K562 (cell line): Measurements from ENCODE around the gene GPR108. TPM values are rescaled to one million over a fixed set of nuclear protein-coding genes. Genes with fewer than 3 reads are reported as not detected.
A peak's percentile ranks its signal among the peaks of the same experiment; 100 is the strongest.

Experiments
- ARID1B ChIP-seq: fragments of 450-650 bp; IDR thresholded peaks from 2 replicates; pipeline ENCODE4 v1.6.1; 2016; ENCODE audit warnings: antibody characterized with exemption, mild to moderate bottlenecking, inconsistent platforms
- ASH1L ChIP-seq: fragments of 450-650 bp; IDR thresholded peaks from 2 replicates; pipeline ENCODE4 v1.6.1; 2018; ENCODE audit warnings: borderline replicate concordance, mild to moderate bottlenecking, low read depth; ENCODE audit not compliant: partially characterized antibody
- CHD4 ChIP-seq: fragments of 200-600 bp; sonication (generic); IDR thresholded peaks from 3 replicates; pipeline ENCODE4 v1.6.1; 2012; ENCODE audit warnings: low read depth, mild to moderate bottlenecking, mixed read lengths, low read length, inconsistent platforms; ENCODE audit not compliant: insufficient read depth, insufficient replicate concordance, poor library complexity, severe bottlenecking
- DPF2 ChIP-seq: fragments of 450-650 bp; IDR thresholded peaks from 2 replicates; pipeline ENCODE4 v1.6.1; 2016
- EHMT2 ChIP-seq: fragments of 450-650 bp; IDR thresholded peaks from 2 replicates; pipeline ENCODE4 v1.6.1; 2018; ENCODE audit warnings: antibody characterized with exemption
- HDAC8 ChIP-seq: fragments of 450-650 bp; IDR thresholded peaks from 2 replicates; pipeline ENCODE4 v1.6.1; 2016; ENCODE audit warnings: mild to moderate bottlenecking, missing genetic modification characterization, moderate library complexity, missing compliant biosample characterization
- HLTF ChIP-seq: fragments of 450-650 bp; IDR thresholded peaks from 2 replicates; pipeline ENCODE4 v1.6.1; 2016
- HOXB6 ChIP-seq: fragments of 250-450 bp; sonication (Bioruptor Pico); IDR thresholded peaks from 2 replicates; pipeline ENCODE4 v1.5.1; 2022; ENCODE audit warnings: mild to moderate bottlenecking, borderline replicate concordance
- NFIC ChIP-seq: fragments of 450-650 bp; IDR thresholded peaks from 2 replicates; pipeline ENCODE4 v1.6.1; 2017; ENCODE audit warnings: mild to moderate bottlenecking, inconsistent platforms
- PURB ChIP-seq: sonication (generic); formaldehyde crosslinking; IDR thresholded peaks from 2 replicates; pipeline ENCODE4 v1.9.0; 2021; ENCODE audit warnings: low read depth, mild to moderate bottlenecking, missing genetic modification reagents
- SIN3B ChIP-seq: fragments of 450-650 bp; IDR thresholded peaks from 2 replicates; pipeline ENCODE4 v1.6.1; 2017; ENCODE audit warnings: low read depth, mild to moderate bottlenecking, moderate library complexity
- SPI1 ChIP-seq: IDR thresholded peaks from 2 replicates; pipeline ENCODE4 v1.6.1; 2011; ENCODE audit warnings: low read depth, low read length, control low read depth, borderline replicate concordance
- TBL1XR1 ChIP-seq, 2 experiments: IDR thresholded peaks; 2 replicates each; pipeline ENCODE4 v1.6.1; 2012; ENCODE audit warnings: improper control_type of control experiment in 2 of 2, low read length in 2 of 2, mild to moderate bottlenecking in 1 of 2
- TCF7L2 ChIP-seq: fragments of 150-350 bp; IDR thresholded peaks from 2 replicates; pipeline ENCODE4 v1.6.1; 2016; ENCODE audit warnings: low read depth, mild to moderate bottlenecking, low read length, moderate library complexity
- ZNF121 ChIP-seq: sonication (generic); formaldehyde crosslinking; conservative IDR thresholded peaks from 2 replicates; pipeline ENCODE4 v1.8.0; 2022; ENCODE audit warnings: missing genetic modification reagents
- ZNF175 ChIP-seq: fragments of 200-800 bp; sonication (Bioruptor generic); IDR thresholded peaks from 2 replicates; pipeline ENCODE4 v1.6.1; 2016; ENCODE audit warnings: low read depth, mild to moderate bottlenecking, missing genetic modification characterization, missing compliant biosample characterization
- ZNF444 ChIP-seq: fragments of 250-450 bp; sonication (Bioruptor Pico); IDR thresholded peaks from 2 replicates; pipeline ENCODE4 v1.4.0; 2020; ENCODE audit warnings: mild to moderate bottlenecking, moderate library complexity
- ZNF507 ChIP-seq: conservative IDR thresholded peaks from 2 replicates; pipeline ENCODE4 v1.6.1; 2017; ENCODE audit warnings: missing genetic modification characterization, missing compliant biosample characterization
- polyA plus RNA-seq, 8 experiments: library from polyadenylated mRNA; depleted of rRNA in 4 of 8; stranded (reverse) in 5 of 8; unstranded in 3 of 8; fragments of >200 nt; fragmentation: Nextera tagmentation in 2 of 8; fragmentation: Illumina TruSeq in 1 of 8; extraction: Ambion mirVana in 2 of 8; extraction: Trizol in 1 of 8; gene quantifications; 2 replicates each; pipeline versions ENCODE4 v1.2.1 to v1.2.3, GENCODE V29; 2011 to 2014; ENCODE audit warnings: inconsistent platforms in 1 of 8, missing spikeins in 1 of 8
- total RNA-seq, 7 experiments: library from RNA; depleted of rRNA in 6 of 7; stranded (reverse); fragments of >200 nt in 6 of 7; fragmentation: Illumina TruSeq in 2 of 7; extraction: Trizol in 2 of 7; gene quantifications; 2 replicates each; pipeline versions ENCODE4 v1.2.1 to v1.2.3, GENCODE V29; 2011 to 2021; ENCODE audit warnings: low replicate concordance in 1 of 7
- TF ChIP-seq, protein P1 (sequence below): fragments of 250-450 bp; sonication (Bioruptor Pico); IDR thresholded peaks from 2 replicates; pipeline ENCODE4 v1.5.0; 2022; ENCODE audit warnings: mild to moderate bottlenecking
- TF ChIP-seq, protein P2 (sequence below): IDR thresholded peaks from 2 replicates; pipeline ENCODE4 v1.6.1; 2011; ENCODE audit warnings: borderline replicate concordance, low read depth, mild to moderate bottlenecking, moderate library complexity, low read length; ENCODE audit not compliant: insufficient read depth, poor library complexity, severe bottlenecking
- TF ChIP-seq, protein P3 (sequence below): fragments of 250-450 bp; sonication (Bioruptor Pico); IDR thresholded peaks from 2 replicates; pipeline ENCODE4 v1.4.0; 2020; ENCODE audit warnings: mild to moderate bottlenecking, moderate library complexity

GPR108 gene
- total and polyA plus RNA-seq, 9 of the 15 experiments (the other 6 are each of a cell fraction or from before 2014, with no cell fraction given) = 2.4 to 33.2 (median 24.4) TPM

DNA sequence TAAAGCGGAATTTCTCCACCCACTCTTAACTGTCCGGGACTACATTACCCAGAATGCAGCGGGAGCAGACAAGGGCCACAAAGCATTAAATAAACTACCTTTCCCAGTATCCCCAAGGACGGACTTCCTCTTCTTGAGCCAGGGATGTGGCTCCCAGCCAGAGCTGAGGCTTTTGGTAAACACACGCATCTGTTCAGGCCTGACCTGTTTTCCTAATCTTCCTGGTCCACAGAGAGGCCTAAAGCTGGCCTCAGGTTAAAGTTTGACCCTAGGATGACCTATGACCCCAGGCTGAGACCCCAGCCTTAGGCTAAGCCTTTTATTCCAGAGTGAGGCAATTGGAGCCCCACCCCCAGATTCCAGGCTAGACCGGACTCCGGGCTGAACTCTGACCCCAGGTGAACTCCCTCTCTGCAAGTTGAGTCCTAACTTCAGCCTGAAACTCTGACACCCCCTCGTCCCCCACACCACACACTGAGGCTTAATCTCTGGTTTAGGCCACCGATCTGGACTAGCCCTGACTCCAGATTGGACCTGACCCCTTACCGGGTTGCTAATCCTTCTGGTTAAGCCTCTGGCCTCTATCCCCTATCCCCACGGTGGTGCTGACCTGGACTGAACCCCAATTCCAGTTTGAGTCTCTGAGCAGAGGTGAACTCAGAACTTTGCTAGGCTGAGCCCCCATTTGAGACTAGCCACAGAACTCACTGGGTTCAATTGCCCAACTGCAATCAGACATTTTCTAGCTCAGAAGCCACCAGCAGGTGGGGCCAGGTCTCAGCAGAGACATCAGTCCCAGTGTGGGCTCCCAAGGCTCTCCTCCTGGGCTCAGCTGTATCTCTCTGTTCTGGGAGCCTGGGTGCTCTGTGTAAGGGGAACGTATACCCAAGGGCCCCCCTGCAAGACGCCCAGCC is 750 bp upstream of the GPR108 start (continued):
- TF ChIP-seq, protein P1, sequence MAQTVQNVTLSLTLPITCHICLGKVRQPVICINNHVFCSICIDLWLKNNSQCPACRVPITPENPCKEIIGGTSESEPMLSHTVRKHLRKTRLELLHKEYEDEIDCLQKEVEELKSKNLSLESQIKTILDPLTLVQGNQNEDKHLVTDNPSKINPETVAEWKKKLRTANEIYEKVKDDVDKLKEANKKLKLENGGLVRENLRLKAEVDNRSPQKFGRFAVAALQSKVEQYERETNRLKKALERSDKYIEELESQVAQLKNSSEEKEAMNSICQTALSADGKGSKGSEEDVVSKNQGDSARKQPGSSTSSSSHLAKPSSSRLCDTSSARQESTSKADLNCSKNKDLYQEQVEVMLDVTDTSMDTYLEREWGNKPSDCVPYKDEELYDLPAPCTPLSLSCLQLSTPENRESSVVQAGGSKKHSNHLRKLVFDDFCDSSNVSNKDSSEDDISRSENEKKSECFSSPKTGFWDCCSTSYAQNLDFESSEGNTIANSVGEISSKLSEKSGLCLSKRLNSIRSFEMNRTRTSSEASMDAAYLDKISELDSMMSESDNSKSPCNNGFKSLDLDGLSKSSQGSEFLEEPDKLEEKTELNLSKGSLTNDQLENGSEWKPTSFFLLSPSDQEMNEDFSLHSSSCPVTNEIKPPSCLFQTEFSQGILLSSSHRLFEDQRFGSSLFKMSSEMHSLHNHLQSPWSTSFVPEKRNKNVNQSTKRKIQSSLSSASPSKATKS (CRISPR knock-in tag) = no peak
- TF ChIP-seq HLTF (no peak), NFIC (peak; percentile 97), DPF2 (peak; percentile 66), HDAC8 (no peak), HOXB6 (CRISPR knock-in tag) (no peak), ZNF121 (CRISPR knock-in tag) (no peak), ARID1B (peak; percentile 58), SIN3B (no peak), ASH1L (no peak), TCF7L2 (no peak), ZNF444 (CRISPR knock-in tag) (no peak), ZNF175 (peak; percentile 92), SPI1 (peak; percentile 100), TBL1XR1 (IDR thresholded peaks at IDR 0.05; ENCODE audit: low read length in 2 of 2) (no peak), PURB (CRISPR knock-in tag) (no peak), CHD4 (no peak), EHMT2 (no peak), ZNF507 (tag) (no peak)
- TF ChIP-seq, protein P2, sequence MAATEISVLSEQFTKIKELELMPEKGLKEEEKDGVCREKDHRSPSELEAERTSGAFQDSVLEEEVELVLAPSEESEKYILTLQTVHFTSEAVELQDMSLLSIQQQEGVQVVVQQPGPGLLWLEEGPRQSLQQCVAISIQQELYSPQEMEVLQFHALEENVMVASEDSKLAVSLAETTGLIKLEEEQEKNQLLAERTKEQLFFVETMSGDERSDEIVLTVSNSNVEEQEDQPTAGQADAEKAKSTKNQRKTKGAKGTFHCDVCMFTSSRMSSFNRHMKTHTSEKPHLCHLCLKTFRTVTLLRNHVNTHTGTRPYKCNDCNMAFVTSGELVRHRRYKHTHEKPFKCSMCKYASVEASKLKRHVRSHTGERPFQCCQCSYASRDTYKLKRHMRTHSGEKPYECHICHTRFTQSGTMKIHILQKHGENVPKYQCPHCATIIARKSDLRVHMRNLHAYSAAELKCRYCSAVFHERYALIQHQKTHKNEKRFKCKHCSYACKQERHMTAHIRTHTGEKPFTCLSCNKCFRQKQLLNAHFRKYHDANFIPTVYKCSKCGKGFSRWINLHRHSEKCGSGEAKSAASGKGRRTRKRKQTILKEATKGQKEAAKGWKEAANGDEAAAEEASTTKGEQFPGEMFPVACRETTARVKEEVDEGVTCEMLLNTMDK = no peak
- TF ChIP-seq, protein P3, sequence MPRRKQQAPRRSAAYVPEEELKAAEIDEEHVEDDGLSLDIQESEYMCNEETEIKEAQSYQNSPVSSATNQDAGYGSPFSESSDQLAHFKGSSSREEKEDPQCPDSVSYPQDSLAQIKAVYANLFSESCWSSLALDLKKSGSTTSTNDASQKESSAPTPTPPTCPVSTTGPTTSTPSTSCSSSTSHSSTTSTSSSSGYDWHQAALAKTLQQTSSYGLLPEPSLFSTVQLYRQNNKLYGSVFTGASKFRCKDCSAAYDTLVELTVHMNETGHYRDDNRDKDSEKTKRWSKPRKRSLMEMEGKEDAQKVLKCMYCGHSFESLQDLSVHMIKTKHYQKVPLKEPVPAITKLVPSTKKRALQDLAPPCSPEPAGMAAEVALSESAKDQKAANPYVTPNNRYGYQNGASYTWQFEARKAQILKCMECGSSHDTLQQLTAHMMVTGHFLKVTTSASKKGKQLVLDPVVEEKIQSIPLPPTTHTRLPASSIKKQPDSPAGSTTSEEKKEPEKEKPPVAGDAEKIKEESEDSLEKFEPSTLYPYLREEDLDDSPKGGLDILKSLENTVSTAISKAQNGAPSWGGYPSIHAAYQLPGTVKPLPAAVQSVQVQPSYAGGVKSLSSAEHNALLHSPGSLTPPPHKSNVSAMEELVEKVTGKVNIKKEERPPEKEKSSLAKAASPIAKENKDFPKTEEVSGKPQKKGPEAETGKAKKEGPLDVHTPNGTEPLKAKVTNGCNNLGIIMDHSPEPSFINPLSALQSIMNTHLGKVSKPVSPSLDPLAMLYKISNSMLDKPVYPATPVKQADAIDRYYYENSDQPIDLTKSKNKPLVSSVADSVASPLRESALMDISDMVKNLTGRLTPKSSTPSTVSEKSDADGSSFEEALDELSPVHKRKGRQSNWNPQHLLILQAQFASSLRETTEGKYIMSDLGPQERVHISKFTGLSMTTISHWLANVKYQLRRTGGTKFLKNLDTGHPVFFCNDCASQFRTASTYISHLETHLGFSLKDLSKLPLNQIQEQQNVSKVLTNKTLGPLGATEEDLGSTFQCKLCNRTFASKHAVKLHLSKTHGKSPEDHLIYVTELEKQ (CRISPR knock-in tag) = no peak
